H1 (cell line): Measurements from ENCODE around the gene PLD6. TPM values are rescaled to one million over a fixed set of nuclear protein-coding genes. Genes with fewer than 3 reads are reported as not detected.

Source experiments
- CTCF ChIA-PET: fragments of 300-600 bp; sonication (Branson Sonifier 250); formaldehyde crosslinking; loops from one replicate; lab custom pipeline; 2021; ENCODE audit not compliant: partially characterized antibody; lab: Charles Lee
- POLR2A ChIA-PET: fragments of 300-600 bp; sonication (Branson Sonifier 250); formaldehyde crosslinking; loops from one replicate; lab custom pipeline; 2021; ENCODE audit warnings: inconsistent platforms; ENCODE audit not compliant: partially characterized antibody; lab: Charles Lee
- DNase-seq, 2 experiments: peaks; one replicate each; pipeline versions ENCODE4 v3.0.0 to v3.0.0-alpha.2; 2010 to 2022; ENCODE audit warnings: low spot score in 2 of 2, low read depth in 1 of 2, mixed read lengths in 1 of 2
- FAIRE-seq: peaks from 2 replicates; lab custom pipeline; 2011; peaks lifted over from hg19 to GRCh38; lab: Jason Lieb, UNC
- H2AFZ ChIP-seq: 2 replicates; pipeline ENCODE4 v1.8.1; 2012; ENCODE audit warnings: low read length, inconsistent platforms
- H2AK5ac ChIP-seq: 2 replicates; pipeline ENCODE4 v1.6.1; 2013; ENCODE audit warnings: low read depth, low read length
- H2BK120ac ChIP-seq: replicated peaks from 2 replicates; pipeline ENCODE3; 2013; ENCODE audit warnings: low read depth, low read length, inconsistent platforms
- H2BK12ac ChIP-seq: 2 replicates; pipeline ENCODE4 v1.6.1; 2013; ENCODE audit warnings: low read depth, low read length
- H2BK15ac ChIP-seq: 2 replicates; pipeline ENCODE4 v1.6.1; 2013; ENCODE audit warnings: low read length
- H2BK20ac ChIP-seq: 2 replicates; pipeline ENCODE4 v1.6.1; 2013; ENCODE audit warnings: low read length
- H2BK5ac ChIP-seq: 2 replicates; pipeline ENCODE4 v1.6.1; 2013; ENCODE audit warnings: low read depth, low read length
- H3K14ac ChIP-seq: 2 replicates; pipeline ENCODE4 v1.6.1; 2013; ENCODE audit warnings: inconsistent platforms; ENCODE audit not compliant: insufficient read length
- H3K18ac ChIP-seq: 2 replicates; pipeline ENCODE4 v1.6.1; 2013; ENCODE audit warnings: low read length; ENCODE audit errors: extremely low read depth
- H3K23ac ChIP-seq: 2 replicates; pipeline ENCODE4 v1.6.1; 2013; ENCODE audit warnings: inconsistent platforms; ENCODE audit not compliant: insufficient read length
- H3K23me2 ChIP-seq: 2 replicates; pipeline ENCODE4 v1.6.1; 2013; ENCODE audit warnings: low read depth, low read length
- H3K27ac ChIP-seq: 2 replicates; pipeline ENCODE4 v1.6.1; 2011; ENCODE audit warnings: low read depth, low read length, inconsistent platforms
- H3K27me3 ChIP-seq, 4 experiments: replicated peaks in 1 of 4; 1 replicate in 1 of 4; 2 replicates in 3 of 4; pipeline versions ENCODE4 v1.6.1 to v1.8.1; 2011 to 2013; ENCODE audit warnings: low read length in 3 of 4, mild to moderate bottlenecking in 3 of 4, inconsistent platforms in 2 of 4, mixed read lengths in 2 of 4, moderate library complexity in 1 of 4; ENCODE audit not compliant: control insufficient read depth in 3 of 4, insufficient read depth in 3 of 4; ENCODE audit errors: extremely low read depth in 1 of 4
- H3K36me3 ChIP-seq, 4 experiments: 2 replicates each; pipeline versions ENCODE4 v1.6.1 to v1.8.1; 2011 to 2013; ENCODE audit warnings: mild to moderate bottlenecking in 4 of 4, low read length in 3 of 4, moderate library complexity in 2 of 4, control low read depth in 1 of 4, inconsistent platforms in 1 of 4; ENCODE audit not compliant: insufficient read depth in 4 of 4, control insufficient read depth in 2 of 4
- H3K4ac ChIP-seq: replicated peaks from 2 replicates; pipeline ENCODE3; 2013; ENCODE audit warnings: low read length, low read depth, mixed read lengths, inconsistent platforms; ENCODE audit not compliant: insufficient read length
- H3K4me1 ChIP-seq, 4 experiments: replicated peaks in 1 of 4; 1 replicate in 1 of 4; 2 replicates in 3 of 4; pipeline versions ENCODE4 v1.6.1 to v1.8.1; 2011 to 2013; ENCODE audit warnings: low read length in 3 of 4, inconsistent platforms in 2 of 4, mixed read lengths in 1 of 4; ENCODE audit not compliant: insufficient read depth in 4 of 4, control insufficient read depth in 3 of 4
- H3K4me2 ChIP-seq, 2 experiments: 2 replicates each; pipeline versions ENCODE4 v1.6.1 to v1.8.1; 2011 to 2013; ENCODE audit warnings: low read depth in 2 of 2, low read length in 2 of 2, control low read depth in 1 of 2, inconsistent platforms in 1 of 2, mild to moderate bottlenecking in 1 of 2; ENCODE audit not compliant: insufficient read depth in 1 of 2
- H3K4me3 ChIP-seq, 4 experiments: fragments of 200-600, 300-600 bp in 1 of 4; sonication (generic), shearing (Covaris generic), sonication (Bioruptor Twin) in 1 of 4; 2 replicates each; pipeline versions ENCODE4 v1.5.1 to v1.8.1; 2011 to 2016; ENCODE audit warnings: low read length in 4 of 4, low read depth in 3 of 4, control low read depth in 2 of 4, inconsistent platforms in 2 of 4, mild to moderate bottlenecking in 2 of 4, mixed read lengths in 1 of 4, moderate library complexity in 1 of 4; ENCODE audit not compliant: insufficient read depth in 2 of 4; ENCODE audit errors: extremely low read depth in 1 of 4
- H3K56ac ChIP-seq: replicated peaks from 2 replicates; pipeline ENCODE3; 2013; ENCODE audit warnings: low read depth, mild to moderate bottlenecking, mixed read lengths, low read length, inconsistent platforms; ENCODE audit not compliant: insufficient read length
- H3K79me1 ChIP-seq: 2 replicates; pipeline ENCODE4 v1.6.1; 2013; ENCODE audit warnings: low read depth, low read length, control low read depth
- H3K79me2 ChIP-seq, 2 experiments: 2 replicates each; pipeline versions ENCODE4 v1.6.1 to v1.8.1; 2012 to 2013; ENCODE audit warnings: low read length in 2 of 2, mild to moderate bottlenecking in 2 of 2, inconsistent platforms in 1 of 2; ENCODE audit not compliant: insufficient read depth in 2 of 2, control insufficient read depth in 1 of 2
- H3K9ac ChIP-seq, 4 experiments: replicated peaks in 1 of 4; 1 replicate in 1 of 4; 2 replicates in 3 of 4; pipeline versions ENCODE4 v1.6.1 to v1.8.1; 2011 to 2013; ENCODE audit warnings: low read depth in 3 of 4, low read length in 3 of 4, control low read depth in 2 of 4, mild to moderate bottlenecking in 2 of 4, moderate library complexity in 2 of 4, inconsistent platforms in 1 of 4; ENCODE audit errors: extremely low read depth in 1 of 4
- H3K9me3 ChIP-seq, 2 experiments: 2 replicates each; pipeline versions ENCODE4 v1.6.1 to v1.8.1; 2012 to 2013; ENCODE audit warnings: mild to moderate bottlenecking in 2 of 2, moderate library complexity in 2 of 2, control low read depth in 1 of 2, inconsistent platforms in 1 of 2, low read depth in 1 of 2, low read length in 1 of 2, mixed read lengths in 1 of 2; ENCODE audit not compliant: insufficient read depth in 2 of 2
- H4K20me1 ChIP-seq, 2 experiments: replicated peaks in 1 of 2; 2 replicates each; pipeline versions ENCODE3 to v1.8.1; 2011 to 2013; ENCODE audit warnings: inconsistent platforms in 2 of 2, low read length in 2 of 2, mild to moderate bottlenecking in 1 of 2; ENCODE audit not compliant: insufficient read depth in 2 of 2, control insufficient read depth in 1 of 2
- H4K5ac ChIP-seq: 2 replicates; pipeline ENCODE4 v1.6.1; 2013; ENCODE audit warnings: low read length, low read depth, mixed read lengths, inconsistent platforms; ENCODE audit not compliant: insufficient read length
- H4K8ac ChIP-seq: 2 replicates; pipeline ENCODE4 v1.8.0; 2013; ENCODE audit warnings: mild to moderate bottlenecking, moderate library complexity, low read length, inconsistent platforms; ENCODE audit not compliant: insufficient read depth; ENCODE audit errors: extremely low read depth
- H4K91ac ChIP-seq: replicated peaks from 2 replicates; pipeline ENCODE3; 2013; ENCODE audit warnings: low read length, mixed read lengths, inconsistent platforms; ENCODE audit not compliant: insufficient read length
- ASH2L ChIP-seq: fragments of 200-600, 300-600 bp; sonication (generic); IDR thresholded peaks from one replicate; pipeline ENCODE4 v1.7.1; 2017; ENCODE audit warnings: low read length
- ATF3 ChIP-seq: IDR thresholded peaks from 2 replicates; pipeline ENCODE4 v1.6.1; 2011; ENCODE audit warnings: low read depth, mild to moderate bottlenecking, low read length; ENCODE audit not compliant: insufficient read depth
- BCL11A ChIP-seq, 2 experiments: IDR thresholded peaks; one replicate each; pipeline ENCODE4 v1.6.1; 2011; ENCODE audit warnings: low read depth in 2 of 2, low read length in 2 of 2, mild to moderate bottlenecking in 2 of 2
- CHD1 ChIP-seq: IDR thresholded peaks from 2 replicates; pipeline ENCODE4 v1.6.1; 2012; ENCODE audit warnings: low read depth, low read length, improper control_type of control experiment
- CTBP2 ChIP-seq: IDR thresholded peaks from 2 replicates; pipeline ENCODE4 v1.7.0; 2011; ENCODE audit warnings: borderline replicate concordance, mild to moderate bottlenecking, moderate library complexity, mixed read lengths, low read length; ENCODE audit not compliant: insufficient read depth, insufficient read length
- POLR2AphosphoS5 ChIP-seq: IDR thresholded peaks from 2 replicates; pipeline ENCODE4 v1.6.1; 2011; ENCODE audit warnings: low read depth, low read length
- RAD21 ChIP-seq, 2 experiments: IDR thresholded peaks in 1 of 2; conservative IDR thresholded peaks in 1 of 2; 2 replicates each; pipeline ENCODE4 v1.6.1; 2011; ENCODE audit warnings: low read depth in 2 of 2, low read length in 2 of 2, improper control_type of control experiment in 1 of 2, inconsistent platforms in 1 of 2, mild to moderate bottlenecking in 1 of 2, moderate library complexity in 1 of 2
- SIN3A ChIP-seq, 2 experiments: IDR thresholded peaks in 1 of 2; conservative IDR thresholded peaks in 1 of 2; 2 replicates each; pipeline ENCODE4 v1.6.1; 2011 to 2012; ENCODE audit warnings: low read length in 2 of 2, improper control_type of control experiment in 1 of 2, low read depth in 1 of 2, mild to moderate bottlenecking in 1 of 2
- SIX5 ChIP-seq: IDR thresholded peaks from 2 replicates; pipeline ENCODE4 v1.6.1; 2011; ENCODE audit warnings: mild to moderate bottlenecking, low read depth, low read length
- YY1 ChIP-seq: IDR thresholded peaks from 2 replicates; pipeline ENCODE4 v1.6.1; 2011; ENCODE audit warnings: low read depth, mild to moderate bottlenecking, low read length
- WGBS, 2 experiments: shearing (Covaris generic) in 1 of 2; methylation state at CpG; one replicate each; pipeline versions ENCODE4 v1.1.6 to v1.1.7; 2013 to 2015; ENCODE audit warnings: low lambda C conversion rate in 2 of 2, mixed read lengths in 2 of 2, inconsistent platforms in 1 of 2, low coverage in 1 of 2, missing lambda C conversion rate in 1 of 2; ENCODE audit not compliant: insufficient replicate concordance in 2 of 2, insufficient coverage in 1 of 2, insufficient read length in 1 of 2; ENCODE audit errors: extremely low coverage in 1 of 2, missing lambda C conversion rate in 1 of 2; 5-methylcytosine and 5-hydroxymethylcytosine counted together
- polyA plus RNA-seq, 7 experiments: library from polyadenylated mRNA; depleted of rRNA in 3 of 7; stranded (reverse) in 5 of 7; unstranded in 2 of 7; fragments of >200 nt in 5 of 7; fragments of 200-250 nt in 2 of 7; gene quantifications; 1 replicate in 5 of 7; 2 replicates in 1 of 7; 4 replicates in 1 of 7; pipeline versions ENCODE4 v1.2.1 to v1.2.3, GENCODE V29; 2011 to 2013; ENCODE audit warnings: missing spikeins in 2 of 7, mixed read lengths in 2 of 7
- total RNA-seq: library from RNA; stranded (reverse); fragmentation: NEBNext Ultra II Directional; extraction: Animal tissue kit (Norgen Biotek cat#: 25700); gene quantifications from 2 replicates; pipeline ENCODE4 v1.2.1, GENCODE V29; 2021

PLD6 gene
- total and polyA plus RNA-seq, 2 of the 8 experiments (the other 6 are each of a cell fraction or from before 2014, with no cell fraction given) = 0.20 to 0.22 TPM

GRCh38 chr17:17227608-17228520 lies 21.7 kb upstream of the PLD6 start:
- Histone ChIP-seq H2BK15ac (no peak overlapping the region), H3K4me3 (no peak overlapping the region), H2BK120ac (no peak overlapping the region), H3K4me1 (no peaks in the 10 kb centered on the region), H3K23me2 (no peaks in the 10 kb centered on the region), H2BK5ac (no peak overlapping the region), H3K14ac (no peak overlapping the region), H3K4ac (no peak overlapping the region), H3K27me3 (no peaks in the 10 kb centered on the region; a peak in 1 of 7 replicates), H3K36me3 (peaks cover 17 to 89% (median 64%) of the 10 kb centered on the region in 4 experiments; a peak in 7 of 8 replicates), H3K18ac (no peak overlapping the region), H2AFZ (no peak overlapping the region), H4K91ac (no peak overlapping the region), H4K20me1 (peaks cover 11 to 14% of the 10 kb centered on the region in 2 experiments), H2BK12ac (no peak overlapping the region), H3K27ac (no peak overlapping the region), H2BK20ac (no peak overlapping the region), H3K79me1 (no peaks in the 10 kb centered on the region; the same call in 1 of the 2 replicates), H3K23ac (no peak overlapping the region), H4K5ac (no peak overlapping the region), H3K79me2 (peaks cover 0 to 5% of the 10 kb centered on the region in 2 experiments; a peak in 2 of 4 replicates), H4K8ac (no peak overlapping the region), H3K56ac (no peak overlapping the region), H3K9me3 (no peaks in the 10 kb centered on the region), H3K4me2 (no peak overlapping the region), H3K9ac (0 out of 7 replicates have a peak overlapping the region, but pooled peaks of 1 of the 4 experiments have one; percentile 5), H2AK5ac (no peak overlapping the region)
- CTCF ChIA-PET = interaction anchor here (0.7 kb wide), 1 partner anchor 13 kb away, joined by 3 read pairs; no protein-coding TSS in a partner anchor
- FAIRE-seq (no peak), DNase-seq (no peak)
- POLR2A ChIA-PET = interaction anchor here (1.1 to 1.7 kb wide), 2 partner anchors 11 to 13 kb away, joined by 3 to 4 read pairs; no protein-coding TSS in a partner anchor
- 90% methylated on average over 25 of the region's 25 CpGs; no CpG with 5 or more reads in 1 of the 2 experiments for WGBS, 2 experiments
- no peak for TF ChIP-seq SIX5
- no peak for TF ChIP-seq ATF3
- no peak for TF ChIP-seq CHD1
- TF ChIP-seq YY1 = no peak
- TF ChIP-seq SIN3A (conservative IDR thresholded peaks at IDR 0.05 in 1 of 2, IDR thresholded peaks at IDR 0.05 in 1 of 2; ENCODE audit: low read depth in 1 of 2, low read length in 2 of 2) = no peak
- TF ChIP-seq CTBP2 = no peak
- TF ChIP-seq RAD21 (IDR thresholded peaks at IDR 0.05 in 1 of 2, conservative IDR thresholded peaks at IDR 0.05 in 1 of 2; ENCODE audit: low read depth in 2 of 2, low read length in 2 of 2) = no peak
- TF ChIP-seq BCL11A (IDR thresholded peaks at IDR 0.05; ENCODE audit: low read depth in 2 of 2, low read length in 2 of 2) = no peak
- TF ChIP-seq POLR2AphosphoS5 = no peak
- no peak for TF ChIP-seq ASH2L
